A549 (cell line): ENCODE data around the gene COG5.

ENCODE experiments used
- CEBPB ChIP-seq, 2 experiments: fragments of >200 bp in 1 of 2; sonication (Bioruptor Twin) in 1 of 2; formaldehyde crosslinking in 1 of 2; IDR thresholded peaks; 2 replicates each; pipeline ENCODE4 v1.6.1; 2012 to 2016
- JUN ChIP-seq, 2 experiments: fragments of >200 bp; sonication (Bioruptor Twin); formaldehyde crosslinking; IDR thresholded peaks; 2 replicates in 1 of 2; 3 replicates in 1 of 2; pipeline ENCODE4 v1.6.1; 2016 to 2017
- KDM5A ChIP-seq: fragments of 200-600 bp; sonication (generic); IDR thresholded peaks from 2 replicates; pipeline ENCODE4 v1.6.1; 2016; ENCODE audit warnings: antibody characterized with exemption, mild to moderate bottlenecking
- MAZ ChIP-seq: fragments of 150-350 bp; IDR thresholded peaks from 2 replicates; pipeline ENCODE4 v1.6.1; 2014; ENCODE audit warnings: antibody characterized with exemption, low read depth, low read length, borderline replicate concordance
- POLR2A ChIP-seq: IDR thresholded peaks from 2 replicates; pipeline ENCODE4 v1.6.1; 2012; ENCODE audit warnings: mild to moderate bottlenecking, low read length
- RCOR1 ChIP-seq: fragments of 150-350 bp; IDR thresholded peaks from 2 replicates; pipeline ENCODE4 v1.6.1; 2014; ENCODE audit warnings: antibody characterized with exemption, low read length, low read depth
- SMC3 ChIP-seq: fragments of >200 bp; sonication (Bioruptor Twin); formaldehyde crosslinking; IDR thresholded peaks from 3 replicates; pipeline ENCODE4 v1.6.1; 2018; ENCODE audit warnings: inconsistent platforms
- TF ChIP-seq, protein P1 (sequence below): fragments of >200 bp; sonication (Bioruptor Twin); formaldehyde crosslinking; IDR thresholded peaks from 3 replicates; pipeline ENCODE4 v1.5.1; 2016
- TF ChIP-seq, protein P2 (sequence below): fragments of 150-350 bp; IDR thresholded peaks from 2 replicates; pipeline ENCODE4 v1.6.1; 2014; ENCODE audit warnings: low read depth, mild to moderate bottlenecking, low read length
- TF ChIP-seq, protein P3 (sequence below): fragments of 200-600 bp; sonication (generic); IDR thresholded peaks from 2 replicates; pipeline ENCODE4 v1.6.1; 2016; ENCODE audit warnings: antibody characterized with exemption, mild to moderate bottlenecking, moderate library complexity

DNA sequence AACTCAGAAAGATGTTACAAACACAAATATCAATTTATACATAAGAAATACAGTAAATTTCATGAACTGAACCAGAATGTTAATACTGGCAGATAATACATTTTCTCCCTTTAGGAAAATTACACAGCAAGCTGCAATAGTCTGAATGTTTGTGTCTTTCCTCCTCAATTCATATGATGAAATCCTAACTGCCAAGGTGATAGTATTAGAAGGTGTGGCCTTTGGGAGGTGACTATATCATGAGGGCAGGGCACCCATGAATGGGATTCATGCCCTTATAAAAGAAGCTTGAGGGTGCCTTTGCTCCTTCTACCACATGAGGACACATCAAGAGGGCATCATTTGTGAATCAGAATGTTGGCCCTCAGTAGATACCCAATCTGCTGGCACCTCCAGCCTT is 158.2 kb downstream of the COG5 start:
- TF ChIP-seq RCOR1 (no peak), KDM5A (no peak), CEBPB (IDR thresholded peaks at IDR 0.05) (no peak), MAZ (no peak), JUN (IDR thresholded peaks at IDR 0.05) (no peak), SMC3 (no peak), POLR2A (no peak)
- TF ChIP-seq, protein P1, sequence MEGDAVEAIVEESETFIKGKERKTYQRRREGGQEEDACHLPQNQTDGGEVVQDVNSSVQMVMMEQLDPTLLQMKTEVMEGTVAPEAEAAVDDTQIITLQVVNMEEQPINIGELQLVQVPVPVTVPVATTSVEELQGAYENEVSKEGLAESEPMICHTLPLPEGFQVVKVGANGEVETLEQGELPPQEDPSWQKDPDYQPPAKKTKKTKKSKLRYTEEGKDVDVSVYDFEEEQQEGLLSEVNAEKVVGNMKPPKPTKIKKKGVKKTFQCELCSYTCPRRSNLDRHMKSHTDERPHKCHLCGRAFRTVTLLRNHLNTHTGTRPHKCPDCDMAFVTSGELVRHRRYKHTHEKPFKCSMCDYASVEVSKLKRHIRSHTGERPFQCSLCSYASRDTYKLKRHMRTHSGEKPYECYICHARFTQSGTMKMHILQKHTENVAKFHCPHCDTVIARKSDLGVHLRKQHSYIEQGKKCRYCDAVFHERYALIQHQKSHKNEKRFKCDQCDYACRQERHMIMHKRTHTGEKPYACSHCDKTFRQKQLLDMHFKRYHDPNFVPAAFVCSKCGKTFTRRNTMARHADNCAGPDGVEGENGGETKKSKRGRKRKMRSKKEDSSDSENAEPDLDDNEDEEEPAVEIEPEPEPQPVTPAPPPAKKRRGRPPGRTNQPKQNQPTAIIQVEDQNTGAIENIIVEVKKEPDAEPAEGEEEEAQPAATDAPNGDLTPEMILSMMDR, result no peak
- TF ChIP-seq, protein P2, sequence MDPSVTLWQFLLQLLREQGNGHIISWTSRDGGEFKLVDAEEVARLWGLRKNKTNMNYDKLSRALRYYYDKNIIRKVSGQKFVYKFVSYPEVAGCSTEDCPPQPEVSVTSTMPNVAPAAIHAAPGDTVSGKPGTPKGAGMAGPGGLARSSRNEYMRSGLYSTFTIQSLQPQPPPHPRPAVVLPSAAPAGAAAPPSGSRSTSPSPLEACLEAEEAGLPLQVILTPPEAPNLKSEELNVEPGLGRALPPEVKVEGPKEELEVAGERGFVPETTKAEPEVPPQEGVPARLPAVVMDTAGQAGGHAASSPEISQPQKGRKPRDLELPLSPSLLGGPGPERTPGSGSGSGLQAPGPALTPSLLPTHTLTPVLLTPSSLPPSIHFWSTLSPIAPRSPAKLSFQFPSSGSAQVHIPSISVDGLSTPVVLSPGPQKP, result no peak
- TF ChIP-seq, protein P3, sequence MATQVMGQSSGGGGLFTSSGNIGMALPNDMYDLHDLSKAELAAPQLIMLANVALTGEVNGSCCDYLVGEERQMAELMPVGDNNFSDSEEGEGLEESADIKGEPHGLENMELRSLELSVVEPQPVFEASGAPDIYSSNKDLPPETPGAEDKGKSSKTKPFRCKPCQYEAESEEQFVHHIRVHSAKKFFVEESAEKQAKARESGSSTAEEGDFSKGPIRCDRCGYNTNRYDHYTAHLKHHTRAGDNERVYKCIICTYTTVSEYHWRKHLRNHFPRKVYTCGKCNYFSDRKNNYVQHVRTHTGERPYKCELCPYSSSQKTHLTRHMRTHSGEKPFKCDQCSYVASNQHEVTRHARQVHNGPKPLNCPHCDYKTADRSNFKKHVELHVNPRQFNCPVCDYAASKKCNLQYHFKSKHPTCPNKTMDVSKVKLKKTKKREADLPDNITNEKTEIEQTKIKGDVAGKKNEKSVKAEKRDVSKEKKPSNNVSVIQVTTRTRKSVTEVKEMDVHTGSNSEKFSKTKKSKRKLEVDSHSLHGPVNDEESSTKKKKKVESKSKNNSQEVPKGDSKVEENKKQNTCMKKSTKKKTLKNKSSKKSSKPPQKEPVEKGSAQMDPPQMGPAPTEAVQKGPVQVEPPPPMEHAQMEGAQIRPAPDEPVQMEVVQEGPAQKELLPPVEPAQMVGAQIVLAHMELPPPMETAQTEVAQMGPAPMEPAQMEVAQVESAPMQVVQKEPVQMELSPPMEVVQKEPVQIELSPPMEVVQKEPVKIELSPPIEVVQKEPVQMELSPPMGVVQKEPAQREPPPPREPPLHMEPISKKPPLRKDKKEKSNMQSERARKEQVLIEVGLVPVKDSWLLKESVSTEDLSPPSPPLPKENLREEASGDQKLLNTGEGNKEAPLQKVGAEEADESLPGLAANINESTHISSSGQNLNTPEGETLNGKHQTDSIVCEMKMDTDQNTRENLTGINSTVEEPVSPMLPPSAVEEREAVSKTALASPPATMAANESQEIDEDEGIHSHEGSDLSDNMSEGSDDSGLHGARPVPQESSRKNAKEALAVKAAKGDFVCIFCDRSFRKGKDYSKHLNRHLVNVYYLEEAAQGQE, result no peak
